Naive thymus-derived CD4-positive, alpha-beta T cell (primary cell): ENCODE measurements around the gene ADGRG3. TPM values are rescaled to one million over a fixed set of nuclear protein-coding genes. Genes with fewer than 3 reads are reported as not detected.

Experiments
- ATAC-seq: fragments of 150-1000 bp; cut with Tn5 transposase; 2 replicates; pipeline ENCODE4 v1.10.0; 2021; ENCODE audit warnings: mild to moderate bottlenecking, moderate library complexity
- CTCF ChIA-PET: fragments of 350-600 bp; sonication (Branson Sonifier 250); formaldehyde crosslinking; loops from one replicate; lab custom pipeline; 2021; ENCODE audit warnings: antibody characterized with exemption; lab: Charles Lee
- POLR2A ChIA-PET: fragments of 350-600 bp; sonication (Branson Sonifier 250); formaldehyde crosslinking; loops from one replicate; lab custom pipeline; 2021; ENCODE audit warnings: antibody characterized with exemption, inconsistent platforms; lab: Charles Lee
- DNase-seq, 9 donors: peaks; one replicate each; pipeline versions ENCODE4 v3.0.0 to v3.0.0-alpha.2; 2020 to 2022; ENCODE audit warnings: mixed read lengths in 1 of 9
- H3K27ac ChIP-seq: one replicate; pipeline ENCODE4 v1.7.0; 2013; ENCODE audit warnings: mild to moderate bottlenecking, low read depth, low read length, moderate library complexity
- H3K27me3 ChIP-seq, 2 donors: one replicate each; pipeline ENCODE4 v1.7.0; 2013; ENCODE audit warnings: low read length in 2 of 2, mild to moderate bottlenecking in 2 of 2, moderate library complexity in 2 of 2; ENCODE audit not compliant: control insufficient read depth in 2 of 2, insufficient read depth in 2 of 2
- H3K36me3 ChIP-seq, 3 experiments: 1 replicate in 2 of 3; 2 replicates in 1 of 3; pipeline ENCODE4 v1.7.0; 2013; ENCODE audit warnings: low read length in 3 of 3, mild to moderate bottlenecking in 3 of 3, moderate library complexity in 1 of 3; ENCODE audit not compliant: insufficient read depth in 3 of 3, control insufficient read depth in 2 of 3
- H3K4me1 ChIP-seq, 2 donors: one replicate each; pipeline ENCODE4 v1.7.0; 2013; ENCODE audit warnings: low read length in 2 of 2, mild to moderate bottlenecking in 2 of 2, moderate library complexity in 1 of 2; ENCODE audit not compliant: control insufficient read depth in 2 of 2, insufficient read depth in 2 of 2
- H3K4me3 ChIP-seq: 2 replicates; pipeline ENCODE4 v1.7.0; 2013; ENCODE audit warnings: mild to moderate bottlenecking, low read length
- H3K9me3 ChIP-seq, 3 experiments: 1 replicate in 2 of 3; 2 replicates in 1 of 3; pipeline ENCODE4 v1.7.0; 2013; ENCODE audit warnings: low read length in 3 of 3; ENCODE audit not compliant: control insufficient read depth in 2 of 3
- H3K27ac Mint-ChIP-seq, 9 donors: one replicate each; pipeline ENCODE4 v1.8.0; 2020 to 2022; ENCODE audit warnings: mixed read lengths in 9 of 9, mild to moderate bottlenecking in 8 of 9, moderate library complexity in 5 of 9, inconsistent platforms in 2 of 9
- H3K27me3 Mint-ChIP-seq, 5 donors: one replicate each; pipeline ENCODE4 v1.8.0; 2021 to 2022; ENCODE audit warnings: mixed read lengths in 5 of 5, mild to moderate bottlenecking in 1 of 5
- H3K36me3 Mint-ChIP-seq, 5 donors: one replicate each; pipeline ENCODE4 v1.8.0; 2020 to 2022; ENCODE audit warnings: mixed read lengths in 5 of 5, mild to moderate bottlenecking in 3 of 5, inconsistent platforms in 1 of 5
- H3K4me1 Mint-ChIP-seq, 7 donors: one replicate each; pipeline ENCODE4 v1.8.0; 2020 to 2022; ENCODE audit warnings: mixed read lengths in 7 of 7, mild to moderate bottlenecking in 3 of 7, inconsistent platforms in 1 of 7
- H3K4me3 Mint-ChIP-seq, 10 donors: one replicate each; pipeline ENCODE4 v1.8.0; 2020 to 2022; ENCODE audit warnings: mild to moderate bottlenecking in 10 of 10, mixed read lengths in 10 of 10, moderate library complexity in 6 of 10, inconsistent platforms in 2 of 10
- H3K9me3 Mint-ChIP-seq, 11 donors: one replicate each; pipeline ENCODE4 v1.8.0; 2020 to 2022; ENCODE audit warnings: mixed read lengths in 11 of 11, mild to moderate bottlenecking in 4 of 11, inconsistent platforms in 1 of 11, moderate library complexity in 1 of 11
- intact Hi-C, 2 donors: fragments of 100-400 bp; cut with micrococcal nuclease; formaldehyde crosslinking; loops; one replicate each; pipeline ENCODE4 v1.15.1; 2023
- polyA plus RNA-seq, 2 donors: library from polyadenylated mRNA; unstranded; fragments of 300-500 nt; fragmentation: Illumina TruSeq; gene quantifications; one replicate each; pipeline ENCODE4 v1.2.3, GENCODE V29; 2021
- total RNA-seq, 6 experiments: library from RNA in 5 of 6; stranded (reverse) in 5 of 6; gene quantifications; 1 replicate in 5 of 6; 2 replicates in 1 of 6; pipeline ENCODE4 v1.2.3 and lab custom pipeline; 2021 to 2026

ADGRG3 gene
- total and polyA plus RNA-seq, 7 experiments from 2014 or later = 4.9 to 14.1 TPM; not detected in 5

- POLR2A ChIA-PET = no interaction called here
- H3K27ac Mint-ChIP-seq = no peak overlapping the region
- Histone ChIP-seq H3K4me3 (no peak overlapping the region), H3K27me3 (no peaks in the 10 kb centered on the region), H3K27ac (no peak overlapping the region), H3K4me1 (no peaks in the 10 kb centered on the region), H3K9me3 (no peaks in the 10 kb centered on the region), H3K36me3 (no peaks in the 10 kb centered on the region)
- CTCF ChIA-PET = no interaction called here
- ATAC-seq (no peak), DNase-seq (no peak)
- H3K9me3 Mint-ChIP-seq = no peaks in the 10 kb centered on the region
- intact Hi-C loops = no loop called here
- H3K36me3 Mint-ChIP-seq = no peaks in the 10 kb centered on the region
- H3K4me3 Mint-ChIP-seq = no peak overlapping the region
- no peaks in the 10 kb centered on the region for H3K4me1 Mint-ChIP-seq
- no peaks in the 10 kb centered on the region for H3K27me3 Mint-ChIP-seq
Observed at GRCh38 chr16:57722651-57723050, 54.5 kb downstream of the ADGRG3 start.

DNA sequence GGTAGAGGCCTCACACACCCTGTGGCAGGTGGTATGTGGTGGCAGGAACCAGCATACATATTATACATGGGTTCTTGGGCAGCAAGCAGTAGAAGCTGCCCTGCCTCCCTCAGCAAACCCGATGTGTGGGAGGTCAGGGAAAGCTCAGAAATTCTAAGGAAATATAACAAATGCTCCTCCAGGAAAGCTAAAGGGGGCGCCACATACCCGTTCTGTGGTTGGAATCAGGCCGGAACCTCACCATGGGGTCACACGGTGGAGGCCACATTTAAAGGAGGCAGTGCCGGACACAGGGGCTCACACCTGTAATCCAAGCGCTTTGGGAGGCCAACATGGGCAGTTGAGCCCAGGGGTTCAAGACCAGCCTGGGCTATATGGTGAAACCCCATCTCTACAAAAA is 55.1 kb downstream of the ADGRG3 start:
- H3K4me1 ChIP-seq = no peaks in the 10 kb centered on the region
- DNase-seq (no peak), ATAC-seq (no peak)
- H3K36me3 Mint-ChIP-seq = no peaks in the 10 kb centered on the region
- ChIA-PET CTCF (no interaction called here), POLR2A (no interaction called here)
- intact Hi-C loops = no loop called here
- H3K27ac Mint-ChIP-seq = no peak overlapping the region
- no peaks in the 10 kb centered on the region for H3K9me3 Mint-ChIP-seq
- H3K27ac ChIP-seq = no peak overlapping the region
- no peaks in the 10 kb centered on the region for H3K27me3 ChIP-seq
- no peaks in the 10 kb centered on the region for H3K27me3 Mint-ChIP-seq
- no peaks in the 10 kb centered on the region for H3K36me3 ChIP-seq
- H3K4me3 ChIP-seq = no peak overlapping the region
- no peaks in the 10 kb centered on the region for H3K4me1 Mint-ChIP-seq
- H3K4me3 Mint-ChIP-seq = no peak overlapping the region
- H3K9me3 ChIP-seq = no peaks in the 10 kb centered on the region

- peaks cover 0 to 5% (median 0%) of the 10 kb centered on the region in 11 donors for H3K9me3 Mint-ChIP-seq
- Histone ChIP-seq H3K36me3 (no peaks in the 10 kb centered on the region), H3K9me3 (no peaks in the 10 kb centered on the region), H3K4me1 (no peaks in the 10 kb centered on the region), H3K27ac (no peak overlapping the region), H3K27me3 (no peaks in the 10 kb centered on the region), H3K4me3 (no peak overlapping the region)
- no peak overlapping the region for H3K27ac Mint-ChIP-seq
- ChIA-PET POLR2A (interaction anchor here (1.5 kb wide), 1 partner anchor 11 kb away, joined by 4 read pairs; no protein-coding TSS in a partner anchor), CTCF (no interaction called here)
- no peaks in the 10 kb centered on the region for H3K36me3 Mint-ChIP-seq
- DNase-seq (no peak), ATAC-seq (no peak)
- no peak overlapping the region for H3K4me3 Mint-ChIP-seq
- no peaks in the 10 kb centered on the region for H3K27me3 Mint-ChIP-seq
- intact Hi-C loops = no loop called here
- no peaks in the 10 kb centered on the region for H3K4me1 Mint-ChIP-seq
Observed at GRCh38 chr16:57724531-57724930, 56.4 kb downstream of the ADGRG3 start.

GRCh38 chr16:57725151-57725550 is 57.0 kb downstream of the ADGRG3 start:
- peak overlapping the region in 1 of 9 donors; percentile 56 for H3K27ac Mint-ChIP-seq
- Histone ChIP-seq H3K9me3 (no peaks in the 10 kb centered on the region), H3K27me3 (no peaks in the 10 kb centered on the region), H3K4me1 (no peaks in the 10 kb centered on the region), H3K4me3 (no peak overlapping the region), H3K36me3 (no peaks in the 10 kb centered on the region), H3K27ac (no peak overlapping the region)
- H3K9me3 Mint-ChIP-seq = peaks cover 0 to 8% (median 0%) of the 10 kb centered on the region in 11 donors
- ChIA-PET CTCF (no interaction called here), POLR2A (interaction anchor here (1.5 kb wide), 1 partner anchor 10 kb away, joined by 4 read pairs; no protein-coding TSS in a partner anchor)
- no peaks in the 10 kb centered on the region for H3K27me3 Mint-ChIP-seq
- H3K4me1 Mint-ChIP-seq = no peaks in the 10 kb centered on the region
- H3K36me3 Mint-ChIP-seq = no peaks in the 10 kb centered on the region
- no peak for DNase-seq
- no peak overlapping the region for H3K4me3 Mint-ChIP-seq
- no peak for ATAC-seq
- intact Hi-C loops = no loop called here

GRCh38 chr16:57725554-57725953 is 57.4 kb downstream of the ADGRG3 start:
- Histone ChIP-seq H3K27ac (no peak overlapping the region), H3K27me3 (no peaks in the 10 kb centered on the region), H3K9me3 (no peaks in the 10 kb centered on the region), H3K36me3 (no peaks in the 10 kb centered on the region), H3K4me1 (no peaks in the 10 kb centered on the region), H3K4me3 (no peak overlapping the region)
- H3K36me3 Mint-ChIP-seq = no peaks in the 10 kb centered on the region
- H3K27me3 Mint-ChIP-seq = no peaks in the 10 kb centered on the region
- CTCF ChIA-PET = no interaction called here
- POLR2A ChIA-PET = interaction anchor here (1.5 kb wide), 1 partner anchor 10 kb away, joined by 4 read pairs; no protein-coding TSS in a partner anchor
- no peak for ATAC-seq
- intact Hi-C loops = no loop called here
- no peak overlapping the region for H3K4me3 Mint-ChIP-seq
- no peak for DNase-seq
- no peaks in the 10 kb centered on the region for H3K4me1 Mint-ChIP-seq
- H3K9me3 Mint-ChIP-seq = peaks cover 0 to 10% (median 0%) of the 10 kb centered on the region in 11 donors
- H3K27ac Mint-ChIP-seq = no peak overlapping the region

- no peak overlapping the region for H3K27ac ChIP-seq
- POLR2A ChIA-PET = interaction anchor here (1.5 kb wide), 1 partner anchor 9 kb away, joined by 4 read pairs; no protein-coding TSS in a partner anchor
- H3K27me3 Mint-ChIP-seq = no peaks in the 10 kb centered on the region
Observed at GRCh38 chr16:57725976-57726375, 57.9 kb downstream of the ADGRG3 start.

GRCh38 chr16:57726433-57726947 is 58.4 kb downstream of the ADGRG3 start:
- no peak overlapping the region for H3K4me3 ChIP-seq
- DNase-seq = no peak
- Mint-ChIP-seq H3K27ac (no peak overlapping the region), H3K4me1 (no peaks in the 10 kb centered on the region), H3K36me3 (no peaks in the 10 kb centered on the region), H3K27me3 (no peaks in the 10 kb centered on the region), H3K4me3 (no peak overlapping the region), H3K9me3 (peaks cover 0 to 14% (median 0%) of the 10 kb centered on the region in 11 donors)
- H3K4me1 ChIP-seq = no peaks in the 10 kb centered on the region
- no peak overlapping the region for H3K27ac ChIP-seq
- H3K27me3 ChIP-seq = no peaks in the 10 kb centered on the region
- POLR2A ChIA-PET = no interaction called here
- intact Hi-C loops = no loop called here
- CTCF ChIA-PET = interaction anchor here (0.6 kb wide), 1 partner anchor 8 kb away, joined by 3 read pairs; no protein-coding TSS in a partner anchor
- no peaks in the 10 kb centered on the region for H3K9me3 ChIP-seq
- no peaks in the 10 kb centered on the region for H3K36me3 ChIP-seq
- ATAC-seq = no peak

More at GRCh38 chr16:57725976-57726375, 57.9 kb downstream of the ADGRG3 start:
- Histone ChIP-seq H3K9me3 (no peaks in the 10 kb centered on the region), H3K4me1 (no peaks in the 10 kb centered on the region), H3K36me3 (no peaks in the 10 kb centered on the region), H3K4me3 (no peak overlapping the region), H3K27me3 (no peaks in the 10 kb centered on the region)
- intact Hi-C loops = no loop called here
- CTCF ChIA-PET = interaction anchor here (0.6 kb wide), 1 partner anchor 8 kb away, joined by 3 read pairs; no protein-coding TSS in a partner anchor
- H3K36me3 Mint-ChIP-seq = no peaks in the 10 kb centered on the region
- DNase-seq = no peak
- H3K4me3 Mint-ChIP-seq = no peak overlapping the region
- H3K27ac Mint-ChIP-seq = no peak overlapping the region
- no peak for ATAC-seq
- peaks cover 0 to 10% (median 0%) of the 10 kb centered on the region in 11 donors for H3K9me3 Mint-ChIP-seq
- H3K4me1 Mint-ChIP-seq = no peaks in the 10 kb centered on the region
